Smooth muscle cell (in vitro differentiated cells): ENCODE results near the gene TSNAX. TPM values are rescaled to one million over a fixed set of nuclear protein-coding genes. Genes with fewer than 3 reads are reported as not detected.

ENCODE experiments used
- DNase-seq: peaks from one replicate; lab custom pipeline; 2025; ENCODE audit not compliant: unreplicated experiment; lab: John Stamatoyannopoulos, UW
- H2AFZ ChIP-seq: fragments of 200-600 bp; sonication (generic); 2 replicates; pipeline ENCODE4 v1.6.0; 2016; ENCODE audit warnings: antibody characterized with exemption, low read depth, mild to moderate bottlenecking
- H3F3A ChIP-seq: fragments of 200-600 bp; sonication (generic); 2 replicates; pipeline ENCODE4 v1.6.0; 2017; ENCODE audit warnings: antibody characterized with exemption, low read depth
- H3K27ac ChIP-seq: fragments of 200-600 bp; sonication (generic); 2 replicates; pipeline ENCODE4 v1.5.1; 2016; ENCODE audit warnings: low read depth, mild to moderate bottlenecking
- H3K27me3 ChIP-seq: fragments of 200-600 bp; sonication (generic); 2 replicates; pipeline ENCODE4 v1.6.1; 2016; ENCODE audit warnings: low read depth, mild to moderate bottlenecking
- H3K36me3 ChIP-seq: fragments of 200-600 bp; sonication (generic); 2 replicates; pipeline ENCODE4 v1.5.1; 2016; ENCODE audit warnings: low read depth
- H3K4me1 ChIP-seq: fragments of 200-600 bp; sonication (generic); 2 replicates; pipeline ENCODE4 v1.5.1; 2016; ENCODE audit warnings: low read depth
- H3K4me2 ChIP-seq: fragments of 200-600 bp; sonication (generic); 2 replicates; pipeline ENCODE4 v1.6.0; 2016; ENCODE audit warnings: mild to moderate bottlenecking
- H3K4me3 ChIP-seq: fragments of 200-600 bp; sonication (generic); 2 replicates; pipeline ENCODE4 v1.5.1; 2016; ENCODE audit warnings: mild to moderate bottlenecking
- H3K79me2 ChIP-seq: fragments of 200-600 bp; sonication (generic); 2 replicates; pipeline ENCODE4 v1.6.0; 2016; ENCODE audit warnings: low read depth, mild to moderate bottlenecking
- H3K9ac ChIP-seq: fragments of 200-600 bp; sonication (generic); 2 replicates; pipeline ENCODE4 v1.6.0; 2016; ENCODE audit warnings: low read depth
- H3K9me3 ChIP-seq: fragments of 200-600 bp; sonication (generic); replicated peaks from 2 replicates; pipeline ENCODE4 v1.5.1; 2016; ENCODE audit warnings: low read depth
- H4K20me1 ChIP-seq: fragments of 200-600 bp; sonication (generic); 2 replicates; pipeline ENCODE4 v1.6.0; 2016; ENCODE audit warnings: low read depth
- CTCF ChIP-seq: fragments of 200-600 bp; sonication (generic); IDR thresholded peaks from 2 replicates; pipeline ENCODE4 v1.5.1; 2017; ENCODE audit warnings: borderline replicate concordance, mild to moderate bottlenecking, antibody characterized with exemption; ENCODE audit not compliant: insufficient read depth, poor library complexity, severe bottlenecking
- WGBS: methylation state at CpG from one replicate; pipeline ENCODE4 v1.1.7; 2016; ENCODE audit warnings: low lambda C conversion rate; 5-methylcytosine and 5-hydroxymethylcytosine counted together
- polyA plus RNA-seq: library from polyadenylated mRNA; unstranded; fragments of >200 nt; fragmentation: Nextera tagmentation; extraction: Ambion mirVana; gene quantifications from 2 replicates; pipeline ENCODE4 v1.2.1, GENCODE V29; 2016
- total RNA-seq: library from RNA; depleted of rRNA; stranded (reverse); fragments of >200 nt; gene quantifications from 2 replicates; pipeline ENCODE4 v1.2.3, GENCODE V29; 2014

The TSNAX gene
- total and polyA plus RNA-seq, 2 experiments from 2014 or later = 22.6 to 36.5 TPM

GRCh38 chr1:231481289-231481688, 47.2 kb upstream of the TSNAX start:
- H3K9me3 ChIP-seq = no peaks in the 10 kb centered on the region
- no peak overlapping the region for H3K4me2 ChIP-seq
- H3K36me3 ChIP-seq = no peaks in the 10 kb centered on the region
- no peak overlapping the region for H3K4me3 ChIP-seq
- 98% methylated on average over 2 of the region's 2 CpGs for WGBS
- no peak overlapping the region for H3K9ac ChIP-seq
- DNase-seq = no peak
- H3K79me2 ChIP-seq = no peaks in the 10 kb centered on the region
- H3K4me1 ChIP-seq = no peaks in the 10 kb centered on the region
- TF ChIP-seq CTCF = no peak
- no peaks in the 10 kb centered on the region for H4K20me1 ChIP-seq
- H3K27me3 ChIP-seq = no peaks in the 10 kb centered on the region
- no peaks in the 10 kb centered on the region for H3F3A ChIP-seq
- H2AFZ ChIP-seq = no peak overlapping the region
- no peak overlapping the region for H3K27ac ChIP-seq

- peak overlapping the region; percentile 8 for H3K4me2 ChIP-seq
- TF ChIP-seq CTCF = no peak
- no peak overlapping the region for H3K27ac ChIP-seq
- H3K36me3 ChIP-seq = no peaks in the 10 kb centered on the region
- H2AFZ ChIP-seq = peak overlapping the region; percentile 5
- no peak overlapping the region for H3K4me3 ChIP-seq
- no peak overlapping the region for H3K9ac ChIP-seq
- no peaks in the 10 kb centered on the region for H3K79me2 ChIP-seq
- no peaks in the 10 kb centered on the region for H3K9me3 ChIP-seq
- no peaks in the 10 kb centered on the region for H3F3A ChIP-seq
- H4K20me1 ChIP-seq = no peaks in the 10 kb centered on the region
- 59% methylated on average over 6 of the region's 6 CpGs for WGBS
- H3K4me1 ChIP-seq = no peaks in the 10 kb centered on the region
- H3K27me3 ChIP-seq = no peaks in the 10 kb centered on the region
- no peak for DNase-seq
Observed at GRCh38 chr1:231485029-231485784, 43.3 kb upstream of the TSNAX start.

- H3F3A ChIP-seq = no peaks in the 10 kb centered on the region
- H3K4me3 ChIP-seq = no peak overlapping the region
- H2AFZ ChIP-seq = no peak overlapping the region
- TF ChIP-seq CTCF = no peak
- H3K27ac ChIP-seq = no peak overlapping the region
- no peaks in the 10 kb centered on the region for H3K36me3 ChIP-seq
- H3K9me3 ChIP-seq = no peaks in the 10 kb centered on the region
- no peaks in the 10 kb centered on the region for H3K27me3 ChIP-seq
- H3K4me1 ChIP-seq = no peaks in the 10 kb centered on the region
- no peak for DNase-seq
- no peak overlapping the region for H3K4me2 ChIP-seq
- no peaks in the 10 kb centered on the region for H4K20me1 ChIP-seq
- H3K9ac ChIP-seq = no peak overlapping the region
- H3K79me2 ChIP-seq = no peaks in the 10 kb centered on the region
- 47% methylated on average over 1 of the region's 1 CpG for WGBS
Observed at GRCh38 chr1:231487019-231487418, 41.5 kb upstream of the TSNAX start.

GRCh38 chr1:231487910-231488309, 40.6 kb upstream of the TSNAX start:
- no peak overlapping the region for H3K27ac ChIP-seq
- H3K9me3 ChIP-seq = no peaks in the 10 kb centered on the region
- no peak overlapping the region for H3K4me3 ChIP-seq
- no peaks in the 10 kb centered on the region for H3F3A ChIP-seq
- H3K9ac ChIP-seq = no peak overlapping the region
- H3K27me3 ChIP-seq = no peaks in the 10 kb centered on the region
- H3K36me3 ChIP-seq = no peaks in the 10 kb centered on the region
- DNase-seq = no peak
- no peak for TF ChIP-seq CTCF
- no peak overlapping the region for H2AFZ ChIP-seq
- no peaks in the 10 kb centered on the region for H3K79me2 ChIP-seq
- no peaks in the 10 kb centered on the region for H4K20me1 ChIP-seq
- WGBS = 95% methylated on average over 3 of the region's 3 CpGs
- H3K4me1 ChIP-seq = no peaks in the 10 kb centered on the region
- no peak overlapping the region for H3K4me2 ChIP-seq
